Neural progenitor cell (in vitro differentiated cells): ENCODE results near the gene COMP. TPM values are rescaled to one million over a fixed set of nuclear protein-coding genes. Genes with fewer than 3 reads are reported as not detected.
"Not testable (repeated sequence)": the region's sequence is repeated elsewhere in the genome, so short reads cannot be mapped to it uniquely, and the experiment has no call there.

Source experiments
- DNase-seq: peaks from one replicate; pipeline ENCODE4 v3.0.0-alpha.2; 2016; ENCODE audit warnings: low spot score
- H2AFZ ChIP-seq: fragments of 200-600 bp; sonication (generic); replicated peaks from 2 replicates; pipeline ENCODE4 v1.6.1; 2016; ENCODE audit warnings: antibody characterized with exemption
- H3F3A ChIP-seq: fragments of 200-600 bp; sonication (generic); 2 replicates; pipeline ENCODE4 v1.6.1; 2016; ENCODE audit warnings: antibody characterized with exemption, low read depth
- H3K27ac ChIP-seq: fragments of 200-600 bp; sonication (generic); 2 replicates; pipeline ENCODE4 v1.5.1; 2016; ENCODE audit warnings: mild to moderate bottlenecking
- H3K27me3 ChIP-seq: fragments of 200-600 bp; sonication (generic); 2 replicates; pipeline ENCODE4 v1.6.1; 2016; ENCODE audit warnings: mild to moderate bottlenecking, moderate library complexity
- H3K36me3 ChIP-seq: fragments of 200-600 bp; sonication (generic); 2 replicates; pipeline ENCODE4 v1.5.1; 2016
- H3K4me1 ChIP-seq: fragments of 200-600 bp; sonication (generic); 2 replicates; pipeline ENCODE4 v1.6.1; 2016; ENCODE audit warnings: mixed run types
- H3K4me2 ChIP-seq: fragments of 200-600 bp; sonication (generic); 2 replicates; pipeline ENCODE4 v1.6.1; 2016
- H3K4me3 ChIP-seq: fragments of 200-600 bp; sonication (generic); 2 replicates; pipeline ENCODE4 v1.5.1; 2016
- H3K79me2 ChIP-seq: fragments of 200-600 bp; sonication (generic); 2 replicates; pipeline ENCODE4 v1.6.1; 2016; ENCODE audit warnings: low read depth
- H3K9ac ChIP-seq: fragments of 200-600 bp; sonication (generic); 2 replicates; pipeline ENCODE4 v1.6.1; 2016
- H3K9me3 ChIP-seq: fragments of 200-600 bp; sonication (generic); 2 replicates; pipeline ENCODE4 v1.5.1; 2016; ENCODE audit warnings: low read depth
- H4K20me1 ChIP-seq: fragments of 200-600 bp; sonication (generic); 2 replicates; pipeline ENCODE4 v1.6.1; 2016; ENCODE audit warnings: low read depth
- H3K27ac Mint-ChIP-seq: 3 replicates; pipeline ENCODE4 v1.8.0; 2021; ENCODE audit warnings: mixed read lengths
- H3K27me3 Mint-ChIP-seq: 2 replicates; pipeline ENCODE4 v1.8.0; 2022; ENCODE audit warnings: low read depth, mild to moderate bottlenecking, inconsistent platforms, moderate library complexity, mixed read lengths; ENCODE audit not compliant: insufficient read depth
- H3K36me3 Mint-ChIP-seq: 3 replicates; pipeline ENCODE4 v1.8.0; 2021; ENCODE audit warnings: mixed read lengths
- H3K4me1 Mint-ChIP-seq: 3 replicates; pipeline ENCODE4 v1.8.0; 2021; ENCODE audit warnings: mixed read lengths
- H3K4me3 Mint-ChIP-seq: 3 replicates; pipeline ENCODE4 v1.8.0; 2021; ENCODE audit warnings: mild to moderate bottlenecking, moderate library complexity, mixed read lengths
- H3K9me3 Mint-ChIP-seq: 3 replicates; pipeline ENCODE4 v1.8.0; 2020; ENCODE audit warnings: mixed read lengths
- CTCF ChIP-seq: fragments of 200-600 bp; sonication (generic); IDR thresholded peaks from 2 replicates; pipeline ENCODE4 v1.5.1; 2017; ENCODE audit warnings: antibody characterized with exemption, mild to moderate bottlenecking
- EZH2 ChIP-seq: fragments of 200-600 bp; sonication (generic); IDR thresholded peaks from 2 replicates; pipeline ENCODE4 v1.6.1; 2017; ENCODE audit warnings: antibody characterized with exemption, mild to moderate bottlenecking, moderate library complexity
- EZH2phosphoT487 ChIP-seq: fragments of 200-600 bp; sonication (generic); IDR thresholded peaks from 2 replicates; pipeline ENCODE4 v1.6.1; 2017; ENCODE audit warnings: antibody characterized with exemption
- total RNA-seq: library from RNA; depleted of rRNA; stranded (reverse); fragments of >200 nt; gene quantifications from 2 replicates; pipeline ENCODE4 v1.2.3, GENCODE V29; 2015; ENCODE audit warnings: low replicate concordance

Gene COMP
- total RNA-seq, 1 donor from 2014 or later, result not detected

DNA sequence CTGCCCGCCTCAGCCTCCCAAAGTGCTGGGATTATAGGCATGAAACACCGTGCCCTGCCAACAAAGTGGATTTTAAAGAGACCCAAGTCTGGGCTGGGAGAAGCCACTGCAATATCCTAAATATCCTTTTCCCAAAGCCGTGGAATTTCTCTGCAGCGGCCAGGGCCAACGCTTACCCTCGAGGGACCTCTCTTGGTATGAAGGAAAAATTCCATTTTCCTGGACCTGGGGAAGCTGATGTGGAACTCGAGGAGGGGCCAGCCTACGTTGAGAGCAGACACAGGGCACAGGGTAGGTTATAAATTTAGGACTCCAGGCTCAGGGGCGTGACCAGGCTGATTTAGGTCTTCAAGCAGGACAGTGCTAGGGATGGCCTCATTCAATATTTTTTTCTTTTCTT lies 23.0 kb upstream of the COMP start:
- Histone ChIP-seq H3K27me3 (peaks cover 66% of the 10 kb centered on the region), H4K20me1 (no peaks in the 10 kb centered on the region), H3K36me3 (no peaks in the 10 kb centered on the region), H3K4me2 (no peak overlapping the region), H3K79me2 (no peaks in the 10 kb centered on the region), H3K9ac (no peak overlapping the region), H3K4me3 (no peak overlapping the region), H3K27ac (no peak overlapping the region), H3K4me1 (no peaks in the 10 kb centered on the region), H3F3A (no peaks in the 10 kb centered on the region), H3K9me3 (no peaks in the 10 kb centered on the region), H2AFZ (no peak overlapping the region)
- no peaks in the 10 kb centered on the region for H3K4me1 Mint-ChIP-seq
- H3K9me3 Mint-ChIP-seq, result no peaks in the 10 kb centered on the region
- H3K27me3 Mint-ChIP-seq, result peaks cover 2% of the 10 kb centered on the region
- TF ChIP-seq EZH2phosphoT487 (no peak), EZH2 (no peak), CTCF (no peak)
- H3K36me3 Mint-ChIP-seq, result no peaks in the 10 kb centered on the region
- no peak overlapping the region for H3K4me3 Mint-ChIP-seq
- H3K27ac Mint-ChIP-seq, result no peak overlapping the region
- no peak for DNase-seq

GRCh38 chr19:18811638-18812037 lies 20.5 kb upstream of the COMP start:
- H3K27ac ChIP-seq, H3K36me3 Mint-ChIP-seq, H3K9ac ChIP-seq, H3K27me3 Mint-ChIP-seq, DNase-seq, H3K9me3 Mint-ChIP-seq, H3K79me2 ChIP-seq, H3K4me1 ChIP-seq, H3K4me1 Mint-ChIP-seq, H3F3A ChIP-seq, H3K9me3 ChIP-seq, H4K20me1 ChIP-seq, H3K27ac Mint-ChIP-seq, H3K4me3 ChIP-seq, H2AFZ ChIP-seq, H3K4me3 Mint-ChIP-seq, H3K4me2 ChIP-seq, H3K36me3 ChIP-seq: not testable (repeated sequence)
- H3K27me3 ChIP-seq, result peaks cover 84% of the 10 kb centered on the region

GRCh38 chr19:18809149-18809868 lies 18.2 kb upstream of the COMP start:
- no peaks in the 10 kb centered on the region for H3K79me2 ChIP-seq
- H4K20me1 ChIP-seq, result no peaks in the 10 kb centered on the region
- H3K4me1 ChIP-seq, result no peaks in the 10 kb centered on the region
- H3K4me2 ChIP-seq, result no peak overlapping the region
- H2AFZ ChIP-seq, result no peak overlapping the region
- peaks cover 82% of the 10 kb centered on the region for H3K27me3 ChIP-seq
- no peaks in the 10 kb centered on the region for H3F3A ChIP-seq
- peaks cover 6% of the 10 kb centered on the region for H3K27me3 Mint-ChIP-seq
- DNase-seq, result no peak
- H3K9ac ChIP-seq, result no peak overlapping the region
- H3K9me3 Mint-ChIP-seq, result no peaks in the 10 kb centered on the region
- no peaks in the 10 kb centered on the region for H3K9me3 ChIP-seq
- H3K4me1 Mint-ChIP-seq, result no peaks in the 10 kb centered on the region
- no peak overlapping the region for H3K4me3 Mint-ChIP-seq
- no peak overlapping the region for H3K4me3 ChIP-seq
- H3K27ac ChIP-seq, result no peak overlapping the region
- TF ChIP-seq EZH2phosphoT487 (no peak), EZH2 (no peak), CTCF (no peak)
- no peaks in the 10 kb centered on the region for H3K36me3 ChIP-seq
- H3K27ac Mint-ChIP-seq, result no peak overlapping the region
- H3K36me3 Mint-ChIP-seq, result no peaks in the 10 kb centered on the region

- H3K4me3 ChIP-seq, result no peak overlapping the region
- Mint-ChIP-seq H3K4me3 (no peak overlapping the region), H3K27me3 (peaks cover 14% of the 10 kb centered on the region), H3K9me3 (no peaks in the 10 kb centered on the region), H3K4me1 (no peaks in the 10 kb centered on the region), H3K27ac (no peak overlapping the region), H3K36me3 (no peaks in the 10 kb centered on the region)
- no peak overlapping the region for H3K27ac ChIP-seq
- no peaks in the 10 kb centered on the region for H3K9me3 ChIP-seq
- H3K4me2 ChIP-seq, result no peak overlapping the region
- H3K36me3 ChIP-seq, result no peaks in the 10 kb centered on the region
- no peaks in the 10 kb centered on the region for H3K4me1 ChIP-seq
- no peak overlapping the region for H3K9ac ChIP-seq
- no peaks in the 10 kb centered on the region for H3K79me2 ChIP-seq
- peaks cover 79% of the 10 kb centered on the region for H3K27me3 ChIP-seq
- no peak overlapping the region for H2AFZ ChIP-seq
- H4K20me1 ChIP-seq, result no peaks in the 10 kb centered on the region
- DNase-seq, result no peak
- no peaks in the 10 kb centered on the region for H3F3A ChIP-seq
- TF ChIP-seq EZH2, result no peak
- TF ChIP-seq CTCF, result no peak
- no peak for TF ChIP-seq EZH2phosphoT487
Observed at GRCh38 chr19:18807861-18808331, 16.8 kb upstream of the COMP start.
